Activated gamma-delta T cell (primary cell): ENCODE results near the gene PLA2G2E.

Source experiments
- DNase-seq: peaks from one replicate; lab custom pipeline; 2025; lab: John Stamatoyannopoulos, UW
- total RNA-seq, 2 donors: gene quantifications; one replicate each; lab custom pipeline; 2026; lab: John Stamatoyannopoulos, UW

PLA2G2E gene, protein sequence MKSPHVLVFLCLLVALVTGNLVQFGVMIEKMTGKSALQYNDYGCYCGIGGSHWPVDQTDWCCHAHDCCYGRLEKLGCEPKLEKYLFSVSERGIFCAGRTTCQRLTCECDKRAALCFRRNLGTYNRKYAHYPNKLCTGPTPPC
- total RNA-seq = 0 reads per million in 2 donors

DNA sequence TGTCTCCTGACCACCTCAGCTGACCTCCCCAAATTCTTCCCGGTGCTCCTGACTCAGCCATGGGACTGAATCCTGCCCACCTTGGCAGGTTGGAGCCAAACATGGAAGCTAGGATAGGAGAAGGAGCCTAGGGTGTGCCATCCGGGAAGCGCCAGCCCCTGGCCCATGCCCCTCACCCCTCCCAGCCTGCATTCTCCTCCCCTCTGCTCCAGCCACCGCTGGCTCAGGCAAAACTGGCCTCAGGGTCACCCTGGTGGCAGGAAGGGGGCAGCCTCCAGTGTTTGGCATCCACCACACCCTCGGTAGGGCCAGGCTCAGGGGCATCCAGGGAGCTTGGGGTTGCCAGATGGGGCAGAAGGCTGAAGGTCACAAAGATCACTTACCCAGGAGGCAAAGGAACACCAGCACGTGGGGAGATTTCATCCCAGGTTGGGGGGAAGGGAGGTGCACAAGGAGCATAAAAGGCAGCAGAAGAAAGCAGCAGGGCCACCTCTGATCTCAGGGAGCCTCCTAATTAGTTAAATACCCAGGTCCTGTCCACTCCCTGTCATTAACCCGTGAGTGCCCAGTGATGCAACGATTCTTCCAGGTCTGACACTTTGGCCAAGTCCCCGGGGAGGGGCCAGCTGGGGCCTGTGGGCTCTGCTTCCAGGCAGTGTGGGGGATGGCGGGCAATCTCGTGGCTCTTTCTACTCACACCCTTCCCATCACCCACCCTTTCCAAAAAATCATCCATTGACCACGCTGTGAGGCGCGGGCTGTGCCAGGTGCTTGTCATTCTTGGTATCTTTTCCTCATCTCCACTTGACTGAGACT lies at the start of gene PLA2G2E:
Gene PLA2G2E (minus strand): TSS at position 481 of the 816 bp plus-strand sequence. CDS start 58 bp downstream, at position 423.
- DNase-seq = no peak

DNA sequence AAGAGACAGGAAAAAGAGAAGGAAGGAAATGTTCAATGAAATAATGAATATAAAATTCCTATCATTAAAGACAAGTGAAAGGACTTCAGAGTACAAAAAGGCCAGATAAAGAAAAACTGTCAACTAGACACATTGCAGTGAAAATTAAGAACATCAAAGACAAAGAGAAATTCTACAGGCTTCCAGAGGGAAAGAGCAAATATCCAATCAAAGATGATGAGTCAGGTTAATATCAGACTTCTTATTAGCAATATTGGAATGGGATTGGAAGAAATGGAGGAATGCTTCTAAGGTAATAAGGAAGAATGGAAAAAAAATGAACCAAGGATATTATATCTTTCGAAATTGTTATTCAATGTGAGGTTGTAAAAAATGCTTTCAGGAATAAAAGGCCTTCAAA lies 48.2 kb upstream of the PLA2G2E start:
- no peak for DNase-seq

DNA sequence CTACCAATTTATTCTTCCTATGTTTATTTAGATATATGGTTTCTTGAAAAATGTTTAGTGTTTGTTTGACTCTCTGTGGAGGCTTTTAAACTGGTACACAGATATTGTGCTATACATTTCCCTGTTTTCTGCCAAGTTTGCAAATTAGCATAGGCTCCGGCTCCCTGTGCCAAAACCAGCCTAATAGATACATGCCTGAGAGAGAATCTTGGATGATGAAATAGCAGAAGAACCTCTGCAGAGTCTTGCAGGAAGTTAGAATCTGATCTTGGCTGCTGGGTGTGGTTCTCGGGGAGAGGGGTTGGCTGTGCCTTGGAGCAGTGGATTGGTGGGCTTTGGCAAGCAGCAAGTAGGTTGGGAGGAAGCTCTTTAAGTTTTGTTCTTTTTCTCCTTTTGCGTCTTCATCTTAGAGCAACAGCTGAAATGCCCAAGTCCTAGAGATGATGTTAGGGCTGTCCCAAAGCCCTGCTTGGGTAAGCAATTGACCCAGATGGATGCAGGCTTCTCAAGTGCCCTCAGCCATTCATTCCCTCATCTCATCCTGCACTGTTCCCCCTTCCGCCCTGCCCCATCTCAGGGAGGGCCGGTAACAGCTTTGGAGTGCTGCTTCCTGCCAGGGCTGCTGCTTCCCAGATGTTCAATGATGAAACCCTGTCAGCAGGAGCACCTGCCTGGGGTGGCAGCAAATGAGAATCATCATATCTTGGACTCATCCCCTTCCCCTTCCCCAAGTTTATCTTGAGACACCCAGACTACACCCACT lies 46.7 kb upstream of the PLA2G2E start:
- DNase-seq = no peak

DNA sequence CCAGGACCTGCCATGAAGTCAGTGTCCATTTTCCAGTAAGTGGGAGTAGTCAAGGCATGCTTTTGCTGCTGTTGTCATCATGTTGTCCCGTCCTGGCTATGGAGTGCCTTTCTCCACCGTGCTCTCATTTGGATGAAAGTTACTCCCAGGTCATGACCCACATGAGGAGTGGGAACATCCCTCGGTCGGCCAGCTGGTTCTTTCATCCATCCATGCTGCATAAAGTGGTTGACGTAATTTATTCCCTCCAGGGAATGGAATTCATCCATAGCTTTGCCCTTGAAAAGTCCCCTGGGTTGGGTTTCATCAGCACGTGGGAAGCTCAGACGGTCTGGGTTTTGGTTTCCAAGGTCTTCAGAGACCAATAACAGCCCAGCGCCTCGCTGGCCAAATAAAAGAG lies 44.4 kb upstream of the PLA2G2E start:
- no peak for DNase-seq

DNA sequence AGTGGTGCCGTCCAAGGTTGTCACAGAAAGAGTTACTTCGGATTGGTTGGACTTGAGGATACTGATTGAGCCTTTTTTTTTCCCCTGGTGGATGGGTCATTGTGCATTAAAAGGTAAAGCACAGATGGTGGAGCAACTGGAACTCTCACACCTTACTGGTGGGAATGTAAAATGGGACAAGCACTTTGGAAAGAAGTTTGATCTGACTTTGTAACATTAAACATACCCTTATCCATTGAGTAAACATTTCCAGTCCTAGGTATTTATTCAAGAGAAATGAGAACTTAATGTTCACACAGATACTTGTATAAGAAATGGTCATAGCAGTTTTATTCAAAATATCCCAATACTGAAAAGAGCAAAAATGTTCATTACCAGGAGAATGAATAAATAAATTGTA lies 41.1 kb upstream of the PLA2G2E start:
- no peak for DNase-seq

DNA sequence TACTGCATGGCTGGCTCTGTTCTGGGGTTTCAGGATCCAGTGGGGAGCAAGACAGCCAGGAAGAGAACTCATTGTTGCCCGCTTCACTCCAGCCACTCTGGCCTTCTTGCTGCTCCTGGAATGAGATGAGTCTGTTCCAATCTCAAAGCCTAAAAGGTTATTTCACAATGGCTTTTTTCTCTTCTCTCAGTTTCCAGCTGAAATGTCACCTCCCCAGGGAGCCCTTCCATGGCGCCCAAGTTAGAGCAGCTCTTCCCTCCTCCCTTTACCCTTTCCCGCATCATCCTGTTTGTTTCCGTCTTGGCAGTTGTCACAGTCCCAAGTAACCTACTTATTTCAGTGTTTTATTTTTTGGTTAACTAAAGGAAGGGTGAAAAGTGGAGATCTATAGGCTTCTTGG lies 40.2 kb upstream of the PLA2G2E start:
- DNase-seq = no peak

DNA sequence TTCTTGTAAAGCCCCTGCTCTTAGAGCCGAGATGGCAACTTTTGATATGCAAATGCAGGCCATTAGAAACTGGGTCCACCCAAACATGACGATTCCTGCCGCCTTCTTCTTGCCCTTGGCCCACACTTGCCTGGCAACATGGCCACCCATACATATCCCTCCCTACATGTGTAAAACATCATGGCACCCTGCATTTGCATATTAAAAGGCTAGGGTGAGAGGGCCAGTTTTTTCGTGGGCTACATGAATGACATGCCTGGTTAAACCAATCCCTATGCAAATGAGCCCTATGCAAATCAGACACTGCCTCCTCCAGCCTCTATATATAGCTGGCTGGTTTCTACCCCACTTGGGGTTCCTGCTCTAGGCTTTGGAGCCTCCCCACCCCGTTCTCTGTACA lies 37.2 kb upstream of the PLA2G2E start:
- DNase-seq = no peak

DNA sequence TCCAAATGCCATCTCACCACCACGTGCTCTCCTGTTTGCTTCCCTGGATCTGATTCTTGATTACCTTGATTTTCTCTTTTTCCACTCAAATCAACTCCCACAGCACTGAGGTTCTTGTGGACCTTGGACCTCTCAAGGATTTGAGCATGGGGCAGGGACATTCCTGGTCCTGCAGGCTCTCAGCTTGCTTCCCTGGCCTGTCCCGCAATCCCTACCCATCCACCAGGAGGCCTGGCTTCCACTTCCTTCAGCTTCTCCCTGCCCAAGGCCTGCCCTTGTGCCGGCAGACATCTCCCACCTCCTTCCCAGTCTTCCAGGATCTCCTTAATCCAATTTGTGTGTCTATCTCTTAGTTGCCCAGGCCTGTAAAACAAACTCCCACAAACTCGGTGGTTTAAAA lies 34.4 kb upstream of the PLA2G2E start:
- DNase-seq = no peak

DNA sequence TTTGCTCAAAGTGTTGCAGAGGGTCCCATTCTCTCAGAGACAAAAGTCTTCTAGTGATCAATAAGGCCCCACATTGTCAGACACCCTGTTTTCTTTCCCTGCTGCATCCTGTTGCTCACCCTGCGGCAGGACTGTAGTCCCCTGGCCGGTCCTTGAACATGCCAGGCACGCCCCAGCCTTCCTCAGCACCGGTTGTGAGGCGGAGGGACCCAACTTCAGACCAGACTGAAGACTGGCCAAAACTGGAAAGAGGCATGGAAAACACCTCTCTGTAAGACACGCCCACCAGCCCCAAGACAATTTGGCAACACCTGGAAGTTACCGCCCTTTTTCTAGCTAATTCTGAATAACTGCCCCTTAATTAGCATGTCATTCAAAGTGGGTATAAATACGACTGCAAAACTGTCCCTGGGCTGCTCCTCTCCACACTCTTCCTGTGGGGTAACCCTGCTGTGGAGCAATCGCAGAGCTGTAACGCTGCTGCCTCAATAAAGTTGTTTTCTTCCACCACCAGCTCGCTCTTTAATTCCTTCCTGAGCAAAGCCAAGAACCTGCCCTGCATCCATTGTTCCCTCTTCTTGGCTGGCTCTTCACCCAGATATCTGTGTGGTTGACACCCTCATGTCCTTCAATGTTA lies 32.2 kb upstream of the PLA2G2E start:
- no peak for DNase-seq

DNA sequence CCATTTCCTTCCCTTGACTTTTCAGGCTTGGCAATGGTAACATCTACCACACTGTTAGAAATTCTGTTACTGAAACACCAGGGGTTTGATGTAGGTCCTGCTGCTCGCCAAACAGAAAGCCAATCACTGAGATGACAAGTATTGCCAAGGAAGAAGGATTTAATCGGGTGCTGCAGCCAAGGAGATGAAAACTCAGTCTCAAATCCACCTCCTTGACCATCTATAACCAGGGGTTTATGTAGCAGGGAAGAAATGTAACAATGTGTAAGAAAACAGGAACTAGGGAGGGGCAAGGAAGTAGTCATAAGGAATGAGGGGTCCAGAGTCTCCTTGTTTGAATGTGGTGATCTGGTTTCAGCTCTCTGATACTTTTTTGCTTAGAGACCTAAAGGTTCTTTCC lies 30.6 kb upstream of the PLA2G2E start:
- DNase-seq = no peak

DNA sequence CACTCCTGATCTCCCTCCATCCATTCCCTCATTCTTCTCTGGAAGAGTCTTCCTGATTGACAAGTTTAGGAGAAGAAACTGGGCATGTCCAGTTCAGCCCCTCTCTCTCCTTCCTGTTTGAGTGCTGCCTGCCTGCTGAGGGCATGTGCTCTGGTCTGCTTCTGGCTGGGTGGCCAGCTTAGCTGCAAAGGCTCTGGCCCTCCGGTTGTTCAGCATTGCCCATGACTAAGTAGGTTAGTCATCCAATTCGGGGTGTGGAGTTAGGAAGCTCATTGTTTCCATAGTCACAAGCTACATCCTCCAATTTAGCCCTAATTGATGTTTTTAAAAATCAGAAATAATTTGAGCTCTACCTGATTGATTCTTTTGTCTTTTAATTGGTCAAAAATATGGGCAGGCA lies 25.6 kb upstream of the PLA2G2E start:
- no peak for DNase-seq

DNA sequence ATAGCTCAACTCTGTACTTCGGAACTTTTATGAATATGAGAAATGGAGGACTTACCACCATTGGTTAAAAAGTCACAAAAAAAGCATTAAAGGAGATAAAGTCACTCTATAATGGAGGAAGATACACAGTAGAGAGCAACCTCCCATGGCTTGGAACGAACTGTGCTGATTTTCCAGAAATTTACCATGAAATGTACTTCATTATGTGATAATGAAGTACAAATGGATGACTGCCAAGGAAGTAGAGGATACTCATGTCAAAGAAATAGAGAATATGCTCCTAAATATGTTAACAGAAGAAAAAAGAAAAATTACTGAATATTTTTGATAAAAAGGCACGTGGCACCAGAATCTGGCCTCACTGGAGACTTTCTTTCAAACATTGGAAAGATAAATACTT lies 23.6 kb upstream of the PLA2G2E start:
- DNase-seq = no peak

DNA sequence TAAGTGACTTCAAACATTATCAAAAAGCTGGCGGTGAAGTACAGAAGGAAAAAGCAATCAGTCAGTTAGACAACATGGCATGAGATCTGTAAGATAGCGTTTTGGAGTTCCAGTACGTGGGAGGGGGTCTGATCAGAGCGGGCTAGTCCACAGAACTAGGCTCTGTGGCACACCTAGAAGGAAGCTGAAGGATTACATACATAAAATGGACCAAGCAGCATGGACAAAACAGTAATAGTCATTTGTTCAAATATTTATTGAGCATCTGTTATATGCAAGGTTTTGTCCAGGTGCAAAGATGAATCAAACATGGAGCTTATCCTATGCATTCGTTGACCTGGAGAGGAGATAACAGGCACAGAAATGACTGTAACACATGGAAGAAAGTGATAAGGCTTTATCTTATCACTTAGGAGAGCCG lies 22.9 kb upstream of the PLA2G2E start:
- DNase-seq = no peak

DNA sequence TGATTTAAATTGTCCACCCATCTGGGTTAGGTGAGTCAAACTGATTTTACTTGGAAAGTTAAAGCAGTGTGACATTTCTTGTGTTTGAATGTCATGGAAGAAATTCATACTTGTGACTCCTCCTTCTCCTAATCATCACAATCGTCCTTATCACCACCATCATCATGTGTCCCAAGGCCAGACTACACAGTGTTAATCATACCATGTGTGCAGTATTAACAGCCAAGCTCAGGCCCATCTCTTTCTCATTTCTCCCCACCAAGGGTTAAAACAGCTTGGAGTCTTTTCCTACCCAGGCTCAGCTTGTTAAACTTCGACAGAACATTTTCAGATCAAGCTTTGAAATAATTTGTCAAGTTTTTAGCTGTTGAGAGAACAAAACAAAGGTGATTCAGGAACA lies 22.5 kb upstream of the PLA2G2E start:
- no peak for DNase-seq

DNA sequence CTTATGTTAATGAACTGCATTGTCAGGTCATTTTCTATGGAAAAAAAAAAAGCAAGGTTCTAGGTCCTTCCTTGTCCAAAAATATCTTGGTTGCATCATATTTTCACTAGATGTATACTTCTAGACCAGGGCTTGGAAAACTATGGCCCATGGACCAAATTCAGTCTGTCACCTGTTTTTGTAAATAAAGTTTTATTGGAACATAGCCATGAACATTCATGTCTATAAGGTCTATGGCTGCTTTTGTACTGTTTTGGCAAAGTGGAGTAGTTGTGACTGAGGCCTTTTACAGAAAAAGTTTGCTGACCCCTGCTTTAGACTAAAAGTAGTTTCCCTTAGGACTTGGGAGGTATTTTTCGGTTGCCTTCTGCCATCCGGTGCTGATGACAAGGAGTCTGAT lies 19.2 kb upstream of the PLA2G2E start:
- no peak for DNase-seq

DNA sequence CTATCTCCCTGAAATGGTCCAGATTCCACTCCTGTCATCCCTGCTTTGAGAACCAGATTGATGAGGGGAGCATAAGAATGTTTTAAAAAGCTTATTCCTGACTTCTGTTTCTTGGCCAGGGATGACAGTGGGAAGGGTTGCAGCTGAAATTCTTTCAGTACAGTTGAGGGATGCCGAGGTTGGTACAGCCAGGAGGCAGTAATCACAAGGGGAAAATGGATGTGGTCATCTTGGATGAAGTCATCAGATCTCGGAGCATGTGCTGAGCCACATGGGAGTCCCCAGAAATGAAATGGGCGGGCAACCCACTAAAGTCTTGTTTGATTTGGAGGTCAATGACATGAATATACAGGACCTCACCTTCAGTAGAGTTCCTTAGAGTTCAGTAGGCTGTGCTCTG lies 18.7 kb upstream of the PLA2G2E start:
- no peak for DNase-seq

DNA sequence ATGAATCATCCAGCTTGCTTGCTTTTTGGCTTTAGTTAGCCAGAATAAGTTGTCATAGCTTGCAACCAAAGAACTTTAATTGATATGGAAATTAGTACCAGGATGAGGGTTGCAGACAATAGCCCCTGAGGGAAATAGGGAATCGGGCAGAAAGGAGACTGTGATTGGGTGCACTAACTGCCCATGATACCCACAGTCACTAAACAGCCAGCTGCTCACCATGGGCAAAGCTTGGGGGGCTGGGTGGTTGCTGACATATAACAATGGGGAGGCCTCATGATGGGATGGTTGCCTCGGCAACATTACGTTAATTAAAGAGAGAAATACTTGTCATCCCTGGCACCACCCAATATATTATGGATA lies 17.8 kb upstream of the PLA2G2E start:
- no peak for DNase-seq

DNA sequence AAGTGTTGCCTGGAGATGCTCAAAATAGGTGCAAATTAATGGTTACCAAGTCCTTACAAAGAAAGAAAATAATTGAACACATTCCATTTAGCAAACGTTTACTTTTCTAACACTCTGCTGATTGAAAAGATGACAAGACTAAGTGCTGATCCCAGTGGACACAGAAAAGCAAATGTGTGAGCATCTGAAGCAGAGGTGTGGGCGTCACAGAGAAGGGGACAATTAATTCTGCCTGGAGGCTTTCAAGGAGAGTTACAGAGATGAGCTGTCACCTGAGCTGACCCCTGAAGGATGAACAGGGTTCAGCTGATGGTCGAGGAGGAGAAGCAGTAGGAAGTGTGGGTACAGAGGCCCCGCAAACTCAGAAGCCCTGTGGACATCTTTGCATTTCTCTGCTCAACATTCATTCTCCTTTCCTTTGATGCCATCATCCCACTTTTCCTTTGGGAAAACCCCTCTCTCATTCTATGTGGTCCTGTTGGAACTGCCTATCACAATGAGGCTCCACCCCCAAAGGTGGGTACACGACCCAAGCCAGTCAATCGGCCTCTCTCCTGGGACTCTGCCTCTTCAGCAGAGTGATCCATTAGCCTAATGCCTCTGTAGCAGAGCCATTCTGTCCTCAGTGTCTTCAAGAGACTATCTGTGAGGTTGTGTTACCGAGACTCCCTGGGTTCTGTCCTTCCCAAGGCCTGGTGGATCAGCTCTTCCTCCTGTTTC lies 17.2 kb upstream of the PLA2G2E start:
- DNase-seq = no peak

DNA sequence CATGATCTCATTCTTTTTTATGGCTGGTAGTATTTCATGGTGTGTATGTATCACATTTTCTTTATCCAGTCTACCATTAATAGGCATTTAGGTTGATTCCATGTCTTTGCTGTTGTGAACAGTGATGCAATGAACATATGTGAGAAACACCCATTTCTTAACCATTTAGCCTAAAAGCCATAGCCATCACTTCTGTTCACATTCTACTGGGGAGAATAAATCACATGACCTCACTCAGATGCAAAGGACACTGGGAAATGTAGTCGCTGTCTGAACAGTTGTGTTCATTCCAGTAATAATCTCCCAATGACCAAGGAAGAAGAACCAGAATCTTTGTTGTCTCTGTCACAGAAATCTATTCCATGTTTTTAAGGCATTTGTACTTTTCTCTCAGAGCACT lies 15.1 kb upstream of the PLA2G2E start:
- DNase-seq = no peak

DNA sequence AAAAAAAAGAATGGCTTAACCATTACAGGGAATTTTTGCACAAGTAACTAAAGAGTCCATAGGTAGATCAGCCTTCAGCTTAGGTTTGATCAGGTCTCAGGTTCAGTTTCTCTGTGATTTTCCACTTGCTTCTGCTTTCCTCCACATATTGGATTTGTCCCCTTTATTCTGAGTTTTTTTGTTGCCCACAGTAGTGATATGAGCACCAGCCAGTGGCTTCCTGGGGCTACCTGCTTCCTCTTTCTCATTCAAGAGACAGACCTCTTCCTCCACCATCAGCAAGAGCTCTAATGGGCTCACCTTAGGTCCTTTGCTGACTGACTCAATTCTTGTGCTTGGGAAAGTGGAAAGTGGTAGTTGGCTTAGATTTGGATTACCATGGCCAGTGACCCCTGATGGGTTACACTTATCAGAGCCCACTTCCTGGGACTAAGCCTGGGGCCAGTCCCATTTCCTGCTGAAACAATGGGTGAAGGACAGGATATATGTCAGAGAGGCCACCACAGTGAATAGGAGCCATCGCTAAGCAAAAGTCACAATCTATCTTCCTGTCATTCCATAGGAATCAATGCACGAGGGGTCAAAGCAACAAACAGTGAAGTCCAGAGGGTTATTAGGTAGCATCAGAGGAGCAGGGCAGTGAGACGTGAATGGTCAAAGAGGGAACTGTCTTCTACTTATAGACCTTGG lies 12.8 kb upstream of the PLA2G2E start:
- DNase-seq = no peak

DNA sequence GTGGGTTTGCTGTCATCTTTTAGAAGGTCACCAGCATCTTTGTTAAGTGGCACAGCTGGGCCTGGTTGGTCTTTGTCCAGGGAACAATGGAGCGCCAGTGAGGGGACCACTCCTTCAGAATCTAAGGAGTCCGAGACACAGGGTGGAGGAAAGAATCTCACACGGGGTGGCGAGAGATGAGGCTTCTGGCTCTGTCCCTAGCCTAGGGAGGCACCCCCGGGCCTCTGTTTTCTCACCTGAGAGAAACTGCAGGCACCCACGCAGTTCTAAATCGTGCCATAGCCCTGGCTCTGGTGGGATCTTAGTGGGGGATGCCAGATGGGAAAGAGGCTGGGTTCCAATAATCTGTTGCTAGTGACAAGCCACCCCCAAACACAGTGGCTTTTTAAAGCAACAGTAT lies 10.9 kb upstream of the PLA2G2E start:
- no peak for DNase-seq
